Neutrophil (primary cell): ENCODE measurements around the gene SIGLEC11.

ENCODE experiments used
- H3K27ac ChIP-seq: fragments of 200-600 bp; sonication (generic); 2 replicates; pipeline ENCODE4 v1.5.1; 2016; ENCODE audit warnings: mild to moderate bottlenecking, moderate library complexity
- H3K27me3 ChIP-seq: fragments of 200-600 bp; sonication (generic); 2 replicates; pipeline ENCODE4 v1.6.0; 2016; ENCODE audit warnings: mild to moderate bottlenecking
- H3K36me3 ChIP-seq: fragments of 200-600 bp; sonication (generic); 2 replicates; pipeline ENCODE4 v1.5.1; 2017
- H3K4me1 ChIP-seq, 2 experiments: fragments of 200-600 bp in 1 of 2; sonication (generic) in 1 of 2; 1 replicate in 1 of 2; 2 replicates in 1 of 2; pipeline versions ENCODE4 v1.5.1 to v1.6.1; 2013 to 2016; ENCODE audit warnings: low read depth in 1 of 2, low read length in 1 of 2, mild to moderate bottlenecking in 1 of 2, moderate library complexity in 1 of 2; ENCODE audit not compliant: control insufficient read depth in 1 of 2, insufficient read depth in 1 of 2
- H3K4me3 ChIP-seq, 2 experiments: fragments of 200-600 bp in 1 of 2; sonication (generic) in 1 of 2; 1 replicate in 1 of 2; 2 replicates in 1 of 2; pipeline ENCODE4 v1.5.1; 2013 to 2016; ENCODE audit warnings: low read depth in 1 of 2, low read length in 1 of 2, mild to moderate bottlenecking in 1 of 2, moderate library complexity in 1 of 2
- H3K9me3 ChIP-seq: fragments of 200-600 bp; sonication (generic); 2 replicates; pipeline ENCODE4 v1.5.1; 2016
- CTCF ChIP-seq: fragments of 200-600 bp; sonication (generic); IDR thresholded peaks from 2 replicates; pipeline ENCODE4 v1.5.1; 2016; ENCODE audit warnings: antibody characterized with exemption

The SIGLEC11 gene

GRCh38 chr19:49978324-49978723 lies 17.4 kb upstream of the SIGLEC11 start:
- Histone ChIP-seq H3K4me1 (no peaks in the 10 kb centered on the region), H3K27me3 (no peaks in the 10 kb centered on the region), H3K4me3 (no peak overlapping the region), H3K27ac (no peak overlapping the region), H3K36me3 (peaks cover 87% of the 10 kb centered on the region), H3K9me3 (no peaks in the 10 kb centered on the region)
- TF ChIP-seq CTCF, result no peak

- Histone ChIP-seq H3K4me1 (no peaks in the 10 kb centered on the region), H3K9me3 (no peaks in the 10 kb centered on the region), H3K4me3 (no peak overlapping the region), H3K27ac (no peak overlapping the region), H3K36me3 (peaks cover 83% of the 10 kb centered on the region), H3K27me3 (no peaks in the 10 kb centered on the region)
- TF ChIP-seq CTCF, result no peak
These were observed 16.9 kb upstream of the SIGLEC11 start for GRCh38 chr19:49977881-49978280.

- no peak for TF ChIP-seq CTCF
- no peaks in the 10 kb centered on the region for H3K27me3 ChIP-seq
- H3K4me3 ChIP-seq, result no peak overlapping the region
- no peaks in the 10 kb centered on the region for H3K4me1 ChIP-seq
- H3K27ac ChIP-seq, result no peak overlapping the region
- no peaks in the 10 kb centered on the region for H3K9me3 ChIP-seq
- H3K36me3 ChIP-seq, result peaks cover 76% of the 10 kb centered on the region
These were observed 16.1 kb upstream of the SIGLEC11 start for GRCh38 chr19:49977076-49977475.

GRCh38 chr19:49976496-49976895 lies 15.5 kb upstream of the SIGLEC11 start:
- Histone ChIP-seq H3K27ac (no peak overlapping the region), H3K27me3 (no peaks in the 10 kb centered on the region), H3K4me1 (no peaks in the 10 kb centered on the region), H3K4me3 (no peak overlapping the region), H3K36me3 (peaks cover 70% of the 10 kb centered on the region), H3K9me3 (no peaks in the 10 kb centered on the region)
- TF ChIP-seq CTCF, result no peak

GRCh38 chr19:49975051-49975450 lies 14.1 kb upstream of the SIGLEC11 start:
- no peak overlapping the region for H3K4me3 ChIP-seq
- TF ChIP-seq CTCF, result no peak
- peaks cover 57% of the 10 kb centered on the region for H3K36me3 ChIP-seq
- no peaks in the 10 kb centered on the region for H3K4me1 ChIP-seq
- peaks cover 1% of the 10 kb centered on the region for H3K27me3 ChIP-seq
- H3K9me3 ChIP-seq, result no peaks in the 10 kb centered on the region
- no peak overlapping the region for H3K27ac ChIP-seq

GRCh38 chr19:49973987-49974386 lies 13.0 kb upstream of the SIGLEC11 start:
- H3K9me3 ChIP-seq, result no peaks in the 10 kb centered on the region
- no peak for TF ChIP-seq CTCF
- H3K36me3 ChIP-seq, result peaks cover 49% of the 10 kb centered on the region
- H3K27me3 ChIP-seq, result peaks cover 4% of the 10 kb centered on the region
- H3K4me1 ChIP-seq, result no peaks in the 10 kb centered on the region
- no peak overlapping the region for H3K4me3 ChIP-seq
- no peak overlapping the region for H3K27ac ChIP-seq
